AG04450 (cell line): Measurements from ENCODE around the gene KCNJ5. TPM values are rescaled to one million over a fixed set of nuclear protein-coding genes. Genes with fewer than 3 reads are reported as not detected.

ENCODE experiments used
- CTCF ChIA-PET: fragments of 300-600, 350-600 bp; formaldehyde crosslinking; extraction: SDS; loops from one replicate; lab custom pipeline; 2022; ENCODE audit warnings: antibody characterized with exemption, inconsistent platforms; lab: Charles Lee
- POLR2A ChIA-PET: fragments of 350-600 bp; formaldehyde crosslinking; extraction: SDS; loops from one replicate; lab custom pipeline; 2021; ENCODE audit warnings: antibody characterized with exemption, inconsistent platforms; lab: Yijun Ruan, JAX
- DNase-seq: peaks from one replicate; pipeline ENCODE4 v3.0.0-alpha.2; 2011; ENCODE audit warnings: low read depth, low spot score
- H3K27ac ChIP-seq: one replicate; pipeline ENCODE4 v1.5.1; 2012; ENCODE audit warnings: low read depth, low read length, control low read depth
- H3K27me3 ChIP-seq: one replicate; pipeline ENCODE4 v1.6.0; 2012; ENCODE audit warnings: low read length; ENCODE audit not compliant: control insufficient read depth, insufficient read depth
- H3K4me3 ChIP-seq: 2 replicates; pipeline ENCODE4 v1.5.1; 2011; ENCODE audit warnings: mild to moderate bottlenecking, low read depth, low read length, control low read depth
- H3K9me3 ChIP-seq: 2 replicates; pipeline ENCODE4 v1.5.1; 2012; ENCODE audit warnings: low read length; ENCODE audit not compliant: control insufficient read depth, insufficient read depth
- CTCF ChIP-seq: IDR thresholded peaks from 2 replicates; pipeline ENCODE4 v1.5.1; 2011; ENCODE audit warnings: low read depth, low read length, control low read depth, inconsistent platforms
- polyA plus RNA-seq: library from polyadenylated mRNA; depleted of rRNA; stranded (reverse); fragments of >200 nt; gene quantifications from 2 replicates; pipeline ENCODE4 v1.2.3, GENCODE V29; 2011

The KCNJ5 gene
- polyA plus RNA-seq, 1 experiment, result not detected

- TF ChIP-seq CTCF, result no peak
- no peak overlapping the region for H3K4me3 ChIP-seq
- H3K27me3 ChIP-seq, result peaks cover 42% of the 10 kb centered on the region
- ChIA-PET CTCF (interaction anchor here (3.3 kb wide), 1 partner anchor 15 kb away, joined by 12 read pairs; no protein-coding TSS in a partner anchor), POLR2A (interaction anchor here (0.6 kb wide), 1 partner anchor 13 kb away, joined by 8 read pairs; no protein-coding TSS in a partner anchor)
- no peak for DNase-seq
- H3K9me3 ChIP-seq, result peaks cover 4% of the 10 kb centered on the region; the same call in 1 of the 2 replicates
- no peak overlapping the region for H3K27ac ChIP-seq
Measured at GRCh38 chr11:128941573-128942271, 50.6 kb downstream of the KCNJ5 start.

- POLR2A ChIA-PET, result interaction anchor here (0.6 kb wide), 1 partner anchor 13 kb away, joined by 8 read pairs; no protein-coding TSS in a partner anchor
- CTCF ChIA-PET, result interaction anchor here (1.6 kb wide), 1 partner anchor 14 kb away, joined by 6 read pairs; no protein-coding TSS in a partner anchor
Measured at GRCh38 chr11:128942272-128942612, 51.1 kb downstream of the KCNJ5 start.

GRCh38 chr11:128942817-128943427 lies 51.8 kb downstream of the KCNJ5 start, which contains the start of gene TP53AIP1:
Gene TP53AIP1 (minus strand): TSS chr11:128942871. CDS start chr11:128937818, 5,053 bp downstream.
- Histone ChIP-seq H3K9me3 (peaks cover 4% of the 10 kb centered on the region; the same call in 1 of the 2 replicates), H3K27ac (no peak within 1 kb of the TSS), H3K4me3 (no peak within 1 kb of the TSS), H3K27me3 (peaks cover 36% of the 10 kb centered on the region)
- CTCF ChIA-PET, result interaction anchor here (0.6 to 1.6 kb wide), 3 partner anchors 13 to 57 kb away, joined by 4 to 6 read pairs (median 5); no protein-coding TSS in a partner anchor
- POLR2A ChIA-PET, result no interaction called here
- DNase-seq, result no peak
- TF ChIP-seq CTCF, result no peak

More at GRCh38 chr11:128942272-128942612, 51.1 kb downstream of the KCNJ5 start:
- no peak for DNase-seq
- TF ChIP-seq CTCF, result no peak
- peaks cover 4% of the 10 kb centered on the region; the same call in 1 of the 2 replicates for H3K9me3 ChIP-seq
- peaks cover 39% of the 10 kb centered on the region for H3K27me3 ChIP-seq
- no peak overlapping the region for H3K4me3 ChIP-seq
- H3K27ac ChIP-seq, result no peak overlapping the region

- Histone ChIP-seq H3K27ac (no peak overlapping the region), H3K4me3 (no peak overlapping the region), H3K9me3 (peaks cover 4% of the 10 kb centered on the region; the same call in 1 of the 2 replicates), H3K27me3 (peaks cover 31% of the 10 kb centered on the region)
- no peak for DNase-seq
- POLR2A ChIA-PET, result no interaction called here
- CTCF ChIA-PET, result interaction anchor here (1.6 to 7.6 kb wide), 3 partner anchors 13 to 58 kb away, joined by 5 to 59 read pairs (median 6); no protein-coding TSS in a partner anchor
- TF ChIP-seq CTCF, result no peak
Measured at GRCh38 chr11:128943428-128943976, 52.3 kb downstream of the KCNJ5 start.
